ENCODE data around the gene ARL14EPL. TPM values are rescaled to one million over a fixed set of nuclear protein-coding genes. Genes with fewer than 3 reads are reported as not detected.

The ARL14EPL gene
- polyA plus RNA-seq, 2 of the 4 experiments (the other 2 are of a cell fraction) = 0.05 to 0.21 TPM

- WGBS (ENCODE audit: missing lambda C conversion rate) = 56% methylated on average over 3 of the region's 3 CpGs
- CTCF ChIA-PET = interaction anchor here (0.7 kb wide), 1 partner anchor 1353 kb away, joined by 3 read pairs; no protein-coding TSS in a partner anchor
- Histone ChIP-seq H3K4me3 (no peak overlapping the region), H3K4me2 (no peak overlapping the region), H3K27ac (no peak overlapping the region), H3K4me1 (0 out of 3 replicates have a peak, but pooled peaks cover 4% of the 10 kb centered on the region), H3K9me3 (no peaks in the 10 kb centered on the region)
- ATAC-seq (no peak), DNase-seq (ENCODE audit: low read depth in 1 of 2, low spot score in 1 of 2) (no peak), FAIRE-seq (no peak)
- TF ChIP-seq RARB (CRISPR knock-in tag; IDR thresholded peaks at IDR 0.05) (no peak), RCOR1 (IDR thresholded peaks at IDR 0.05; ENCODE audit: low read depth, low read length) (no peak), KDM1A (IDR thresholded peaks at IDR 0.05; ENCODE audit: low read depth) (no peak), FOXS1 (CRISPR knock-in tag; IDR thresholded peaks at IDR 0.05) (no peak), CHD2 (IDR thresholded peaks at IDR 0.05; ENCODE audit: low read length, partially characterized antibody) (no peak), NFE2L2 (conservative IDR thresholded peaks at IDR 0.05; ENCODE audit: low read length) (no peak), REST (IDR thresholded peaks at IDR 0.05) (no peak), PHF8 (IDR thresholded peaks at IDR 0.05; ENCODE audit: borderline replicate concordance, low read depth) (no peak), RAD21 (conservative IDR thresholded peaks at IDR 0.05 in 1 of 2, IDR thresholded peaks at IDR 0.05 in 1 of 2) (no peak), TFCP2L1 (CRISPR knock-in tag; IDR thresholded peaks at IDR 0.05) (no peak), JUN (IDR thresholded peaks at IDR 0.05) (no peak), POLR2A (IDR thresholded peaks at IDR 0.05; ENCODE audit: low read length) (no peak), BCL3 (IDR thresholded peaks at IDR 0.05) (no peak), ZFP36 (IDR thresholded peaks at IDR 0.05; ENCODE audit: borderline replicate concordance, partially characterized antibody) (no peak), MAFK (IDR thresholded peaks at IDR 0.05; ENCODE audit: partially characterized antibody) (no peak), JUNB (IDR thresholded peaks at IDR 0.05) (no peak)
- POLR2A ChIA-PET = no interaction called here
Measured at GRCh38 chr5:116004248-116004647, 28.0 kb upstream of the ARL14EPL start.

- ChIA-PET CTCF (interaction anchor here (1.0 kb wide), 1 partner anchor 10 kb away, joined by 3 read pairs; no protein-coding TSS in a partner anchor), POLR2A (no interaction called here)
- Histone ChIP-seq H3K9me3 (no peaks in the 10 kb centered on the region), H3K4me2 (no peak overlapping the region), H3K4me1 (no peaks in the 10 kb centered on the region), H3K27ac (no peak overlapping the region), H3K4me3 (no peak overlapping the region)
- 60% methylated on average over 3 of the region's 3 CpGs for WGBS (ENCODE audit: missing lambda C conversion rate)
- FAIRE-seq = no peak
- ATAC-seq = no peak
- TF ChIP-seq NR3C1 (IDR thresholded peaks at IDR 0.05) (no peak), HMGXB4 (CRISPR knock-in tag; IDR thresholded peaks at IDR 0.05; ENCODE audit: borderline replicate concordance) (no peak), JUNB (IDR thresholded peaks at IDR 0.05) (no peak), RARB (CRISPR knock-in tag; IDR thresholded peaks at IDR 0.05) (no peak), CHD2 (IDR thresholded peaks at IDR 0.05; ENCODE audit: low read length, partially characterized antibody) (no peak), RNF2 (IDR thresholded peaks at IDR 0.05; ENCODE audit: borderline replicate concordance, low read depth) (no peak), POLR2AphosphoS2 (conservative IDR thresholded peaks at IDR 0.05; ENCODE audit: low read length) (no peak), RFX5 (IDR thresholded peaks at IDR 0.05) (no peak), HES2 (IDR thresholded peaks at IDR 0.05) (no peak), FOXS1 (CRISPR knock-in tag; IDR thresholded peaks at IDR 0.05) (no peak), HEYL (CRISPR knock-in tag; IDR thresholded peaks at IDR 0.05) (no peak), FOSL2 (IDR thresholded peaks at IDR 0.05) (no peak), FOSL2 (CRISPR knock-in tag; IDR thresholded peaks at IDR 0.05) (no peak), CTCF (IDR thresholded peaks at IDR 0.05) (no peak), ZC3H11A (IDR thresholded peaks at IDR 0.05) (no peak)
- TF ChIP-seq, protein P1, sequence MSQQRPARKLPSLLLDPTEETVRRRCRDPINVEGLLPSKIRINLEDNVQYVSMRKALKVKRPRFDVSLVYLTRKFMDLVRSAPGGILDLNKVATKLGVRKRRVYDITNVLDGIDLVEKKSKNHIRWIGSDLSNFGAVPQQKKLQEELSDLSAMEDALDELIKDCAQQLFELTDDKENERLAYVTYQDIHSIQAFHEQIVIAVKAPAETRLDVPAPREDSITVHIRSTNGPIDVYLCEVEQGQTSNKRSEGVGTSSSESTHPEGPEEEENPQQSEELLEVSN (IDR thresholded peaks at IDR 0.05; ENCODE audit: borderline replicate concordance, low read depth) = no peak
- TF ChIP-seq, protein P2, sequence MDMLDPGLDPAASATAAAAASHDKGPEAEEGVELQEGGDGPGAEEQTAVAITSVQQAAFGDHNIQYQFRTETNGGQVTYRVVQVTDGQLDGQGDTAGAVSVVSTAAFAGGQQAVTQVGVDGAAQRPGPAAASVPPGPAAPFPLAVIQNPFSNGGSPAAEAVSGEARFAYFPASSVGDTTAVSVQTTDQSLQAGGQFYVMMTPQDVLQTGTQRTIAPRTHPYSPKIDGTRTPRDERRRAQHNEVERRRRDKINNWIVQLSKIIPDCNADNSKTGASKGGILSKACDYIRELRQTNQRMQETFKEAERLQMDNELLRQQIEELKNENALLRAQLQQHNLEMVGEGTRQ (IDR thresholded peaks at IDR 0.05) = no peak
- no peak for DNase-seq (ENCODE audit: low read depth in 1 of 2, low spot score in 1 of 2)
Measured at GRCh38 chr5:116009806-116010205, 22.5 kb upstream of the ARL14EPL start.

Measured in A549 (cell line).